ENCODE measurements around the gene GDPD5.

Gene GDPD5

DNA sequence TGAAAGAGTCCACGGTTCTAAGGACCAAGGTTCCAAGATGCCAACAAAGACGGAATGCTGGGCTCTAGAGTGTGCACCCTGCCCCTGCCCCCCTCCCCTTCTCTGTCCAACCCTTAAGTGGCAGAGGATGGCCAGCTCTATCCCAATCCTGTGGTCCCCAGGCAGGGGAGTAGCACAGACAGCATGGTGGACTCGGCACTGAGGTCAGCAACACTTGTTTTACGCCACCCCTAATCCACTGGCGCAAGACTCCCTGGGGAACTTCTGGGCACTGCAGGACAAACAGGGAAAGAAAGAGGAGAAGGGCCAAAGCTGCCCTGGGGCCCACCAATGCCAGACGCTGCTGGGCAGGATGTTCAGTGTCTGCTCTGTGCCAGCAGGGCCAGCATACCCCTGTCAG lies 18.9 kb downstream of the GDPD5 start:
- Histone ChIP-seq H3K27me3 (replicated peaks; ENCODE audit: control insufficient read depth, insufficient read depth, low read length) (no peaks in the 10 kb centered on the region), H3K4me3 (ENCODE audit: low read length) (no peak overlapping the region), H3K4me1 (ENCODE audit: control insufficient read depth, insufficient read depth, low read length) (peaks cover 34% of the 10 kb centered on the region), H3K9me3 (ENCODE audit: control insufficient read depth, low read length) (no peaks in the 10 kb centered on the region), H3K36me3 (ENCODE audit: control insufficient read depth, insufficient read depth, low read length, severe bottlenecking) (no peaks in the 10 kb centered on the region), H3K9ac (ENCODE audit: low read length) (no peak overlapping the region)
- DNase-seq (ENCODE audit: low read depth) = no peak

DNA sequence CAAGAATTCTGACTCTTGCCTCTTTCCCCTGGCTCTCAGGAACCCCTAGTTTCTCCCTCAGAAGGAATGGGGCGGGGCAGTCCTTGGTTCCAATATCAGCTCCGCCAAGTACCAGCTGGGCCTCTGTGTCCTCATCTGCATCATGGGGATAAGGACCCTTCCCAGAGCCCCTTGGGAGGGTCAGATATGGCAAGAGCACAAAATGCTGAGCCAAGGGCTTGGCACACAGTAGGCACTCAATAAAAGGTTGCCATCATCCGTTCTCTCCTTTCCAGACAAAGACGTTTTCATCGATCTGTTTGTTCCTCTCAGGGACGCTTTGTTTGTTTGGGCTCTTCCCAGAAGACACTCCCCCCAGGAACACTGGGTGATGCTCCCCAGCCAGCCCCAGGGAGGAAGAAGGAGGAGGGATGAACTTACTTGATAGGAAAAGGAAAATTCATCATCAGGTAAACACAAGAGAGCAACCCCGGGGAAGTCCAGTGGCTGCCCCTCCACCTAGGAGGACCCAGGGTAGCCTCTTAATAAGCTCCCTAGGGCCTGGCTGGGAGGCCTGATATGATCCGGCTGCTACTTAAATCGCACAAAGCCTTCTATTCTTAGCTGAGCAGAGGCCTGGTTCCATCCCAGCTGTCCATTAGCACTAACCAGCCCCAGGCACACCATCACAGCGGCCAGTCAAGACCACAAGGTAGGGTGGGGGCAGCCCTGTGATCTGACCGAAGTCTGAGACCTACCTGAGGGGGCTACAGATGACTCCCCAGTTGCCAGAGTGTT lies 19.6 kb downstream of the GDPD5 start:
- Histone ChIP-seq H3K36me3 (ENCODE audit: control insufficient read depth, insufficient read depth, low read length, severe bottlenecking) (no peaks in the 10 kb centered on the region), H3K4me1 (ENCODE audit: control insufficient read depth, insufficient read depth, low read length) (peaks cover 31% of the 10 kb centered on the region), H3K4me3 (ENCODE audit: low read length) (no peak overlapping the region), H3K9ac (ENCODE audit: low read length) (no peak overlapping the region), H3K27me3 (replicated peaks; ENCODE audit: control insufficient read depth, insufficient read depth, low read length) (no peaks in the 10 kb centered on the region), H3K9me3 (ENCODE audit: control insufficient read depth, low read length) (no peaks in the 10 kb centered on the region)
- DNase-seq (ENCODE audit: low read depth) = no peak

DNA sequence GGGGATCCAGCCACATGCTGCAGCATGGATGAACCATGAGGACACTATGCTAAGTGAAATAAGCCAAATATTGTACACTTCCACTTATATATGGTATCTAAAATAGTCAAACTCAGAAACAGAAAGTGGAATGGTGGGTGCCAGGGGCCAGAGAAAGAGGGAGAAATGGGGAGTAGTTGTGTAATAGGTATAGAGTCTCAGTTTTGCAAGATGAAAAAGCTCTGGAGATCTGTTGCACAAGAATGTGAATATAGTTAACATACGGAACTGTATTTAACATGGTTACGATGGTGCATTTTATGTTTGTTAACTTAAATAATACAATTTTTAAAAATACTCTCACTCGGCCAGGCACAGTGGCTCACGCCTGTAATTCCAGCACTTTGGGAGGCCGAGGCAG lies 21.2 kb downstream of the GDPD5 start:
- peak; percentile 18 for DNase-seq (ENCODE audit: low read depth)
- Histone ChIP-seq H3K9me3 (ENCODE audit: control insufficient read depth, low read length) (no peaks in the 10 kb centered on the region), H3K4me1 (ENCODE audit: control insufficient read depth, insufficient read depth, low read length) (peaks cover 27% of the 10 kb centered on the region), H3K9ac (ENCODE audit: low read length) (no peak overlapping the region), H3K4me3 (ENCODE audit: low read length) (no peak overlapping the region), H3K27me3 (replicated peaks; ENCODE audit: control insufficient read depth, insufficient read depth, low read length) (no peaks in the 10 kb centered on the region), H3K36me3 (ENCODE audit: control insufficient read depth, insufficient read depth, low read length, severe bottlenecking) (no peaks in the 10 kb centered on the region)

DNA sequence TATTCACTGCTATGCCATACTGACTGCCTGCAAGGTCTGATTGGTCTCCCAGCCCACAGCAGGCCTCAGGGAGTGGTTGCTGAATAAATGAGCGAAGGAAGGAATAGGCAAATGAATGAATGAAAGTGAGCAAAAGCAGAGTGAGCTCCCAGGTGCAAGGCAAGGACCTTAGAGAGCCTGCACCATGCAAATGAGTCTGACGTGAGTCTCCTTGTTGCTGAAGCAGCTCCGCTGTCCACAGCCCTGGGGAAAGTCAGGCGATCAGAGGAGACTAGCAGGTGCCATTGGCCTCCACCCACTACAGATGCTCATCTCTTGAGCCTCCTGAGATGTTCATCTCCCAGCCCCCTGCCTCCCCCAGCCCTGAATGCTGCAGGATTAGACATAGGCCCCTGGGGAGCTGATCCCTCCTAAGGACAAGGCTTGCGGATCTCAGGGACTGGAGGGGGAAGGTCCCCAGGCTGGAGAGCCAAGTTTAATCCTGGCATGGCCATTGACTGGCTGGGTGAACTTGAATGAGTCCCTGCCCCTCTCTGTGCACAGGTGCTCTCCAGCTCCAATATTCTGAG lies 22.1 kb downstream of the GDPD5 start:
- Histone ChIP-seq H3K4me3 (ENCODE audit: low read length) (no peak overlapping the region), H3K9ac (ENCODE audit: low read length) (no peak overlapping the region), H3K9me3 (ENCODE audit: control insufficient read depth, low read length) (no peaks in the 10 kb centered on the region), H3K36me3 (ENCODE audit: control insufficient read depth, insufficient read depth, low read length, severe bottlenecking) (no peaks in the 10 kb centered on the region), H3K27me3 (replicated peaks; ENCODE audit: control insufficient read depth, insufficient read depth, low read length) (no peaks in the 10 kb centered on the region), H3K4me1 (ENCODE audit: control insufficient read depth, insufficient read depth, low read length) (peaks cover 30% of the 10 kb centered on the region)
- DNase-seq (ENCODE audit: low read depth) = no peak

DNA sequence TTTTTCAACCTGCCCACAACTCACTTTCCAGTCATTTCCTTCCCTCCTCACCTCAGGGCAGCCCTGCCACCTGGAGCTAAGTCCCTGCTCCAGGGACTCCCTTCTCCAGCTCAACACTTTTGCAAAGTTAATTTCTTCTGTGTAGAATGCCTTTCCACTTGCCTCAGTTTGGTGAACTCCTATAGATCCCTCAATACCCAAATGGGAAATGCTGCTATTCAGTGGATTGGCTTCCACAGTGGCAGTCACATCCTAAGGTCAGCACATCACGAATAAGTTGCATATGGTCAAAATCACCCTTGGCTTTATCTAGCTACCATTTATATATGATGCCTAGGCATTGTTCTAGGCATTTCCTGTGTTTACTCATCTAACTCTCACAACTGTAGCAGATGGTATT lies 23.6 kb downstream of the GDPD5 start:
- peaks cover 31% of the 10 kb centered on the region for H3K4me1 ChIP-seq (ENCODE audit: control insufficient read depth, insufficient read depth, low read length)

DNA sequence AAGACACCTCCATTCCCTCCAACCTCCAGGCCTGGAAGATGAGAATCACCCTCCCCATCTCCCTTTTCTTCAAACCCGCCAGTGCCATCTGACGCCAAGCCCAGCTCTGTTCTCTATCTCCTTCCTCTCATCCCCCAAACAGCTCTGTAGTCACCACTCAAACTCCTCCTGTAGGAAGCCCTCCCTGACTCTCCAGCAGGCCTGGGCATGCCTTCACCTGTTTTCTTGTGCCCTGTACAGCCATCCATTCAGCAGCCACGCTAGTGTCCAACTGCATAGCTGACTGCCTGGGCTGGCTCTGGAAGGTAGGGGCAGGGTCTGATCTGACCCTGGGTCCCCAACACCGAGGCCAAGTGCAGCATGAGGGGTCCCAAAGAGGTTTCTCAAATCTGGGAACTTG lies 25.0 kb downstream of the GDPD5 start:
- Histone ChIP-seq H3K36me3 (ENCODE audit: control insufficient read depth, insufficient read depth, low read length, severe bottlenecking) (no peaks in the 10 kb centered on the region), H3K4me3 (ENCODE audit: low read length) (no peak overlapping the region), H3K27me3 (replicated peaks; ENCODE audit: control insufficient read depth, insufficient read depth, low read length) (no peaks in the 10 kb centered on the region), H3K4me1 (ENCODE audit: control insufficient read depth, insufficient read depth, low read length) (peaks cover 26% of the 10 kb centered on the region), H3K9ac (ENCODE audit: low read length) (no peak overlapping the region), H3K9me3 (ENCODE audit: control insufficient read depth, low read length) (no peaks in the 10 kb centered on the region)
- DNase-seq (ENCODE audit: low read depth) = no peak

More for the DNA sequence above, 23.6 kb downstream of the GDPD5 start:
- Histone ChIP-seq H3K36me3 (ENCODE audit: control insufficient read depth, insufficient read depth, low read length, severe bottlenecking) (no peaks in the 10 kb centered on the region), H3K4me3 (ENCODE audit: low read length) (no peak overlapping the region), H3K27me3 (replicated peaks; ENCODE audit: control insufficient read depth, insufficient read depth, low read length) (no peaks in the 10 kb centered on the region), H3K9me3 (ENCODE audit: control insufficient read depth, low read length) (no peaks in the 10 kb centered on the region), H3K9ac (ENCODE audit: low read length) (no peak overlapping the region)
- no peak for DNase-seq (ENCODE audit: low read depth)

DNA sequence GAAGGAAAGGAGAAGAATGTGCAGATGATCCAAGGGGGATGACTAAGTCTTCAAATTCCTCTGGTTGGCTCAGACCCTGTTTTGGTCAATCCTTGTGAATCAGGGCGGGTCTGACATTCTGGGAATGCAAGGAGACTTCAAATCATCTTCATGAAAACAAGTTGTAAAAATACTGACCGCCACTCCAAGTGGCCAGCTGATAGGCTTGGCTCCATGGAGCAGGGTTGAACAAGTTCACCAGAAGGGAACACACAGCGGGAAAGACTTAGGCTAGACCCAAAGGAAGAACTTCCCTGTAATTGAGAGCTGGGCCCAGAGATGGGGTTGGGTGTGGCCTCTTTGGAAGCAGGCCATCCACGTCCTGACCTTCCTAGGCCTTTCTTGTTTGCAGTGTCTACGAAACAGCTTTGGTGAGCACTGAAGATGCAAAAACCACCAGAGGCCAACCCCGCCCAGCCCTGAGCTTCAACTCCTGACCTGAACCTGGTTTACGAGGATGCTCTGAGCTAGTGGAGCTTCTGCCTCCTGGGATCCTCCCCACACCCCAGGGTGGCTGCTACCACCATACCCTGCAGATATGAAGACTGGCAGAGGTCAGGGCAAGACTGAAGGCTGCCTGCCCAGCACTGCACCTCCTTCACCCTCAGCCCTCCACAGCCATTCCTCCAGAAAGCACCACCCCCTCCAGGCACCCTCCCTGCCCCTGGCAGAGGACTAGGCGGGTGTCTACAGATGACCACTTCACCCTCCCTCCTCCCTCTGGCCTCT lies 26.1 kb downstream of the GDPD5 start:
- H3K9ac ChIP-seq (ENCODE audit: low read length) = no peak overlapping the region
- no peaks in the 10 kb centered on the region for H3K9me3 ChIP-seq (ENCODE audit: control insufficient read depth, low read length)
- H3K36me3 ChIP-seq (ENCODE audit: control insufficient read depth, insufficient read depth, low read length, severe bottlenecking) = no peaks in the 10 kb centered on the region
- no peaks in the 10 kb centered on the region for H3K27me3 ChIP-seq (replicated peaks; ENCODE audit: control insufficient read depth, insufficient read depth, low read length)
- peak; percentile 91 for DNase-seq (ENCODE audit: low read depth)
- H3K4me3 ChIP-seq (ENCODE audit: low read length) = peak overlapping the region; percentile 61
- peaks cover 26% of the 10 kb centered on the region for H3K4me1 ChIP-seq (ENCODE audit: control insufficient read depth, insufficient read depth, low read length)

DNA sequence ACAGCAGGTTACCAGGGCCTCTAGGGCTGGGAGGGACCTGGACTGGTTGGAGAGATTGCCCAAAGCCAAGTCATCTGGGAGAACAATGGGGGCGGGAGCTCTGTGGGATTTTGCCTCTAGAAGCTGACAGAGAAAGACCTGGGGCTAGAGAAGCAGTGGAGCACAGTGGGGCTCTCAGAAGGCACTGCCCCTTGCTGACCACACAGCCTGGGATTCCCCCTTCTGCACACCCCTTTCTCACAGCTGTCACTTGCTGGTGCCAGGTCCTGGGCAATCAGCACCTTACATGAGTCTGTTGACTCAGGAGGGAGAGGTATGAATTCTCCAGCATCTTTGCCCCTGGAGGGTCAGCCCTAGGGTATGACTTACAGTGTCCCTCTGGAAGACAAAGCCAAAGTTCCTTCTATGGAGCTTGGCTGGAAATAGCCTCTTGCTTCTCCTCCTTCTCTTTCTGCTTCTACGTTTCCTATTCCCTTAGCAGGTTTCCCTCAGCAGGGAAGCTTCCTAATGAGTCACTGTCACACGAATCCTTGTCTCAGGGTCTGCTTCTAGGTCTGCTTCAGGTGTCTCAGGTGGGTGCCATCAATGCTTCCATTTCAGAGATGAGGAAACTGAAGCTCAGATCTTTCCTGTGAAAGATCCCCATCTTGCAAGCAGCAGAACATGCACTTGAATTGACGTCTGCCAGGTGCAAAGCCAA lies 27.0 kb downstream of the GDPD5 start:
- Histone ChIP-seq H3K4me3 (ENCODE audit: low read length) (peak overlapping the region; percentile 61), H3K27me3 (replicated peaks; ENCODE audit: control insufficient read depth, insufficient read depth, low read length) (no peaks in the 10 kb centered on the region), H3K36me3 (ENCODE audit: control insufficient read depth, insufficient read depth, low read length, severe bottlenecking) (no peaks in the 10 kb centered on the region), H3K9ac (ENCODE audit: low read length) (no peak overlapping the region), H3K4me1 (ENCODE audit: control insufficient read depth, insufficient read depth, low read length) (peaks cover 20% of the 10 kb centered on the region), H3K9me3 (ENCODE audit: control insufficient read depth, low read length) (no peaks in the 10 kb centered on the region)
- DNase-seq (ENCODE audit: low read depth) = peak; percentile 25

DNA sequence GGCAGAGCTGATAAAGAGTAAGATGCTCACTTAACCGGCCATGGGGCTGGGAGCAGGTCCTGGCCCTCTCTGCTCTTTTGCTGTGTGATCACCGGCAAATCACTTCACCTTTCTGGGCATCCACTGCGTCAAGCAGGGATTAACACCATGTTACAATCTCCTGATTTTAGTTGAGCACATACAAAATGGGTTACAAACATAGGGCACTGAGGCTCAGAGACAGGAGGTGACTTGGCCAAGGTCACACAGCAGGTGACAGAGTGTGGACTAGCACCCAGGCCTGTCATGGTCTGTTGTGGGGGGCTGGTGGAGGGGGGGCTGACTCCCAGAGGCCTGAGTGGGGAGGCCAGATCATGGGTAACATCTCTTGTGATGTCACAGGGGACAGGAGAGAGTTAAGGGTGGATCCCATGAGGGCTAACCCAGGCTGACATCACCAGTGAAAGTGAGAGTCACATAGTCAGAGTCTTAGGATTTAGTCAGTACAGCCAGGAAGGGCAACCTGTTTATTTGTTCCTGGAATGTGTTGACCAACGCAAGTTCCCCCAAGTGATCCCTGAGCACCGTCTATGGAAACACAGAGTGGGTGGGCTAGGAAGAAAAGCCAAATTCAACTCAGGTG lies 27.8 kb downstream of the GDPD5 start:
- Histone ChIP-seq H3K36me3 (ENCODE audit: control insufficient read depth, insufficient read depth, low read length, severe bottlenecking) (no peaks in the 10 kb centered on the region), H3K9me3 (ENCODE audit: control insufficient read depth, low read length) (no peaks in the 10 kb centered on the region), H3K9ac (ENCODE audit: low read length) (no peak overlapping the region), H3K4me1 (ENCODE audit: control insufficient read depth, insufficient read depth, low read length) (peaks cover 20% of the 10 kb centered on the region), H3K4me3 (ENCODE audit: low read length) (no peak overlapping the region), H3K27me3 (replicated peaks; ENCODE audit: control insufficient read depth, insufficient read depth, low read length) (no peaks in the 10 kb centered on the region)
- no peak for DNase-seq (ENCODE audit: low read depth)

DNA sequence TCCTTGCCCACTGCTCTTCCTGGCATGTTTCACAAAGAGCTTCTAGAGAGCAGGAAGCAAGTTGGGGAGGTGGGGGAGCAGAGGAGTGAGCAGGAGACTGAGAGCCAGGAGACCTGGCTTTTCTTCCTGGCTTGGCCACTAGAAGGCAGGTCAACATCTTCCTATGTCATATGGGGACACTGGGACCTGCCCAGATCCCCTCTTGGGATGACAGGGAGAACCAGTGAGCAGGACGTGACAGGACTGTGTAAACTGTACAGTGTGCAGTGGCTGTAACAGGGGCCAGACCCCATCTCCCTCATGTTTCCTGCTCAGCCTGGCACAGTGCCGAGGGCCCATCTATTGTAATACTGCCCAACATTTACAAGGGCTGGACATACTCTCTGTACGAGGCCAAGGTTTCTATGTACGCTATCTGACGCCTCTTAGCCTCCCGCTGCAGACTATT lies 29.4 kb downstream of the GDPD5 start:
- DNase-seq (ENCODE audit: low read depth) = no peak
- Histone ChIP-seq H3K9ac (ENCODE audit: low read length) (no peak overlapping the region), H3K9me3 (ENCODE audit: control insufficient read depth, low read length) (no peaks in the 10 kb centered on the region), H3K4me3 (ENCODE audit: low read length) (no peak overlapping the region), H3K4me1 (ENCODE audit: control insufficient read depth, insufficient read depth, low read length) (peaks cover 20% of the 10 kb centered on the region), H3K27me3 (replicated peaks; ENCODE audit: control insufficient read depth, insufficient read depth, low read length) (no peaks in the 10 kb centered on the region), H3K36me3 (ENCODE audit: control insufficient read depth, insufficient read depth, low read length, severe bottlenecking) (no peaks in the 10 kb centered on the region)

Measured in adipocyte (in vitro differentiated cells).